ENCODE results near the gene NEK10.
A peak's percentile ranks its signal among the peaks of the same experiment; 100 is the strongest.

Gene NEK10

DNA sequence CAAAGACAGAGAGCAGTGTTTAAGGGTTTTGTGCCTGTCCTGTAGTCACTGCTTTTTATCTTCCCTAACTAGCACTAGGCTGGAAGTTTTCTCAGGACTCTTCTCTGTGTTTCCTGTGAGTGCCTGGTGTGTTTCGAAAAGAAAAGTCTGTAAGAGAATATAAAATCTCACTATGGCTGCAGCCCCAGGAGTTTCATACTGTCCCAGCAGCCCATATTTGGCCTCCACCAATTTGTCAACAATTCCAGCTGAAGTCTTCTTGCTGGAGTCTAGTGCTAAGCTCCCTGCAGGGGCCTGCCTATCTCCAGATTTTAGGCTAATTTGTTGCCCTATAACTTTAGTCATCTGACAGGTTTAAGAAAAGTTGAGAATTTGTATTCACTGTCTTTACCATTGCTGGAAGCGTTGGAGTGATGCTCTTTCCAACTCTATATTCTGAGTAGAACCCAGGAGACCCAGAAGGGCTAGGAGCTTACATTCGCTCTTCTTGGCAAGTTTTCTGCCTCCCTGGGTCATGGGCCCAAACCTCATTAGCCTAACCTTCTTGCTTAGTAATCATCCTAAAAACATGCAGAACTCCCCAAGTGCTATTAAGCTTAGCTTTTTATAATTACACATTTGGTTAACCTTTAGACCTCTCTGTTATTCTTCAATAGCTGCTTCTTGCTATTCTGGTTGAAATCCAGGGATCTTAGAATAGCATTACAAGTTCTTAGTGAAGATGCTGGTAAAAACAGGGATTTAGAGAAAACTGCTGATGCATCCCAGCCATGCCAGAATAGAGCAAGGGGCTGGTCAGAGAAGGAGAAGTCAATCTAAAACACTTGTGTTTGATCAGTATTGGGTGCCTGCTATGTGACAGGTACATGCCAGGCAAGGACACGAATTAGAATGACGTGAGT is 283.1 kb downstream of the NEK10 start:
- TF ChIP-seq CTCF (IDR thresholded peaks at IDR 0.05; ENCODE audit: control insufficient read depth, insufficient read depth, low read depth, low read length, missing control alignments): no peak
- H3K4me3 ChIP-seq (ENCODE audit: control insufficient read depth, low read depth, low read length): no peak overlapping the region
- DNase-seq (ENCODE audit: low read depth): no peak

- no peak for TF ChIP-seq CTCF (IDR thresholded peaks at IDR 0.05; ENCODE audit: control insufficient read depth, insufficient read depth, low read depth, low read length, missing control alignments)
- H3K4me3 ChIP-seq (ENCODE audit: control insufficient read depth, low read depth, low read length): no peak overlapping the region
- no peak for DNase-seq (ENCODE audit: low read depth)
These were observed 287.1 kb downstream of the NEK10 start for GRCh38 chr3:27081992-27082607.

- no peak overlapping the region for H3K4me3 ChIP-seq (ENCODE audit: control insufficient read depth, low read depth, low read length)
- DNase-seq (ENCODE audit: low read depth): no peak
- no peak for TF ChIP-seq CTCF (IDR thresholded peaks at IDR 0.05; ENCODE audit: control insufficient read depth, insufficient read depth, low read depth, low read length, missing control alignments)
These were observed 287.6 kb downstream of the NEK10 start for GRCh38 chr3:27081566-27081965.

GRCh38 chr3:27080258-27080525 is 289.0 kb downstream of the NEK10 start:
- H3K4me3 ChIP-seq (ENCODE audit: control insufficient read depth, low read depth, low read length): no peak overlapping the region
- DNase-seq (ENCODE audit: low read depth): no peak
- no peak for TF ChIP-seq CTCF (IDR thresholded peaks at IDR 0.05; ENCODE audit: control insufficient read depth, insufficient read depth, low read depth, low read length, missing control alignments)

DNA sequence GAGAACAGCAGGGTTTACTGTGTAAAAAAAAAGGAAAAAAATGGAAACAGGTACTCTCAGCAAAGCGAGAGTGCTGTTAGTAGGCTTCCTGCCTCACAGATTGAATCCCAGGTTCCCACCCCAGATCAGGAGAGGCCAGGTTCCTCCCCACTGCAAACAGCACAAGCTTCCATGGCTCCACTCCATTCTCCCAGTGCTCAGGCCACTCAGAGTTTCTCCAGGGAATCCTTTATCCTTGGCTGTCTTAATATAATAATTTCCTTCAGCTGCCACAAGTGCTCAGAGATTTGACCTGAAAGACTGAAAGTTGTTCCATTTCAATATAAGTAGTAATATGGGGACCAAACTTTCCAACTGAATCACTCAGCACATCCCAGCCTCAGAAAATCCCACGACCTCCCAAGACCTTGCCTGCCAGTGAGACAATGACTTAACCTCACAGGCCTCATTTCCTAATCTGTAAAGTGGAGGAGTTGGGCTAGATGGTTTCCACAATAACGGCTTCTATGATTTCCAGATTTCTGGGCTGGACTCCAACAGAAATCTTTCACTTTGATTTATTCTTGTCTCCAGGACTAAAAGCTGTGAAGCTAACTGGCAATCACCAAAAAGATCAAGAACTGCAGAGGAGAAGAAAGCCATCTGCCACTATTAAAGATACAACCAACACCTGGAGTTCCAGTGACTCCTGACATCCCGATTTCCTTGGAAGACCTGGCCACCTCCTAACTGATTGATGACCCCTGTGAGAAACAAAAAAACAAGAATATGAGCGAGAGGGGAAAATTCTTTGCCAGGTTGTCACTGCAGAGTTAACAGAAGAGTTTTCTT is 289.5 kb downstream of the NEK10 start:
- TF ChIP-seq CTCF (IDR thresholded peaks at IDR 0.05; ENCODE audit: control insufficient read depth, insufficient read depth, low read depth, low read length, missing control alignments): no peak
- no peak overlapping the region for H3K4me3 ChIP-seq (ENCODE audit: control insufficient read depth, low read depth, low read length)
- peak; percentile 13 for DNase-seq (ENCODE audit: low read depth)

- TF ChIP-seq CTCF (IDR thresholded peaks at IDR 0.05; ENCODE audit: control insufficient read depth, insufficient read depth, low read depth, low read length, missing control alignments): no peak
- DNase-seq (ENCODE audit: low read depth): no peak
- no peak overlapping the region for H3K4me3 ChIP-seq (ENCODE audit: control insufficient read depth, low read depth, low read length)
These were observed 290.8 kb downstream of the NEK10 start for GRCh38 chr3:27078246-27078913.
